ENCODE measurements around the gene USP14. TPM values are rescaled to one million over a fixed set of nuclear protein-coding genes. Genes with fewer than 3 reads are reported as not detected.

USP14 gene
- total and polyA plus RNA-seq, 2 donors (not counting 3 experiments of a cell fraction or from before 2014, with no cell fraction given), result 13.2 to 98.4 TPM

DNA sequence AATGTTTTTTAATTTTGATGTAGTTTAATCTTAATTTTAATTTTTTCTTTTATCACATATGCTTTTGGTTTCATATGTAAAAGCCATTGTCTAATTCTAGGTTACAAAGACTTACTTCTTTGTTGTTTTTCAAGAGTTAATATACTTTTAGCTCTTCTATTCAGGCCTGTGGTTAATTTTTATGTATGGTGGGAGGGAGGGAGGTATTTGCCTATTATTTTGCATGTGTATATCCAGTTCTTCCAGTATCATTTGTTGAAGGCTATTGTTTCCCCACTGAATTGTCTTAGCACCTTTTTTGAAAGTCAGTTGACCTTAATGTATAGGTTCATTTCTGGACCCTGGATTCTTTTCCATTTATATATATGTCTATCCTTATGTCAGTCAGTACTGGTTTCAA is 23.4 kb downstream of the USP14 start:
- H3K27me3 ChIP-seq (ENCODE audit: control insufficient read depth in 2 of 2, insufficient read depth in 2 of 2, low read length in 2 of 2), result no peaks in the 10 kb centered on the region
- H2AFZ ChIP-seq (ENCODE audit: low read depth, low read length), result no peak overlapping the region
- H4K20me1 ChIP-seq (replicated peaks; ENCODE audit: control insufficient read depth, extremely low read depth, insufficient read depth, low read length), result no peaks in the 10 kb centered on the region
- no peak for TF ChIP-seq MYC (IDR thresholded peaks at IDR 0.05; ENCODE audit: low read depth, low read length)
- TF ChIP-seq, protein P1, sequence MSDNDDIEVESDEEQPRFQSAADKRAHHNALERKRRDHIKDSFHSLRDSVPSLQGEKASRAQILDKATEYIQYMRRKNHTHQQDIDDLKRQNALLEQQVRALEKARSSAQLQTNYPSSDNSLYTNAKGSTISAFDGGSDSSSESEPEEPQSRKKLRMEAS (IDR thresholded peaks at IDR 0.05; ENCODE audit: insufficient read depth, insufficient read length), result no peak
- peaks cover 4% of the 10 kb centered on the region for H3K4me1 ChIP-seq (ENCODE audit: control insufficient read depth, extremely low read depth, insufficient read depth, low read length)
- no peak for FAIRE-seq
- peaks cover 4 to 18% of the 10 kb centered on the region in 2 experiments for H3K36me3 ChIP-seq (ENCODE audit: control insufficient read depth in 2 of 2, extremely low read depth in 1 of 2, insufficient read depth in 2 of 2, low read length in 2 of 2)
- dilution Hi-C loops (cut with MboI; ENCODE audit: extremely low pct_ligation_motif_present, low sequenced_read_pairs), result no loop called here
- CTCF ChIA-PET, result interaction anchor here (1.7 kb wide), 1 partner anchor 10 kb away, joined by 5 read pairs; no protein-coding TSS in a partner anchor
- POLR2A ChIA-PET, result no interaction called here
- no peak overlapping the region for H3K9ac ChIP-seq (replicated peaks; ENCODE audit: extremely low read depth, insufficient read depth, low read length)
- H3K9me3 ChIP-seq (replicated peaks; ENCODE audit: control insufficient read depth, insufficient read depth, low read length), result no peaks in the 10 kb centered on the region
- H3K79me2 ChIP-seq (ENCODE audit: control insufficient read depth, insufficient read depth, low read length), result peaks cover 57% of the 10 kb centered on the region
- H3K4me2 ChIP-seq (ENCODE audit: insufficient read depth, low read length), result no peak overlapping the region
- H3K9me1 ChIP-seq (replicated peaks; ENCODE audit: control insufficient read depth, extremely low read depth, insufficient read depth, low read length), result no peaks in the 10 kb centered on the region
- no peak for DNase-seq (ENCODE audit: low read depth, low spot score)
- intact Hi-C loops (cut with micrococcal nuclease), result no loop called here
- H3K27ac ChIP-seq (ENCODE audit: insufficient read depth, low read depth, low read length), result no peak overlapping the region
- no TSS peak for BruUV-seq (replicated peaks)
- no peak overlapping the region for H3K4me3 ChIP-seq (replicated peaks in 1 of 3; ENCODE audit: insufficient read depth in 1 of 3, low read depth in 1 of 3, low read length in 3 of 3)

DNA sequence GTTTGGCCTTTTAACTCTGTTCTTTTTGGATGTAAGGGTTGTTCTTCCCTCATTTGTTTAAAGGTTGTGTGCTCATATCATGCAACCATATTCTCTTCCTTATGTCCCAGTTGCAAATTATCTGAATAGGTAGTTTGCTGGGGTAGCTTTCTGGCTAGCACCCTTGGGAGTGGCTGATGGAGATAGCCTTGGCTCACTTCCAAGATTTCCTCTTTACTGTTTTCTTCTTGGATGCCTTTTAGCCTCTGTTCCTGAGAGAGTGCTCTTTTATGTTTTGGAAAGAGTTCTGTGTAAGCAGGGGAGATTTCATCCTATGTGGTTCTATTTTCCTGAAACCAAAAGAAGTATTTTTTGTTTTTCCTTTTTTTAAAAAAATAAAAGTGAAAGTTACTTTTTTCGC is 25.4 kb downstream of the USP14 start:
- H3K27ac ChIP-seq (ENCODE audit: insufficient read depth, low read depth, low read length), result no peak overlapping the region
- H3K27me3 ChIP-seq (ENCODE audit: control insufficient read depth in 2 of 2, insufficient read depth in 2 of 2, low read length in 2 of 2), result no peaks in the 10 kb centered on the region
- H3K79me2 ChIP-seq (ENCODE audit: control insufficient read depth, insufficient read depth, low read length), result peaks cover 62% of the 10 kb centered on the region
- H3K4me3 ChIP-seq (replicated peaks in 1 of 3; ENCODE audit: insufficient read depth in 1 of 3, low read depth in 1 of 3, low read length in 3 of 3), result no peak overlapping the region
- H4K20me1 ChIP-seq (replicated peaks; ENCODE audit: control insufficient read depth, extremely low read depth, insufficient read depth, low read length), result no peaks in the 10 kb centered on the region
- no peak overlapping the region for H3K4me2 ChIP-seq (ENCODE audit: insufficient read depth, low read length)
- ChIA-PET POLR2A (no interaction called here), CTCF (no interaction called here)
- FAIRE-seq (no peak), DNase-seq (ENCODE audit: low read depth, low spot score) (peak; percentile 32)
- no TSS peak for BruUV-seq (replicated peaks)
- TF ChIP-seq MYC (IDR thresholded peaks at IDR 0.05; ENCODE audit: low read depth, low read length) (no peak), JUN (IDR thresholded peaks at IDR 0.05; ENCODE audit: borderline replicate concordance, insufficient read depth, insufficient read length, low read depth) (no peak), GATA2 (IDR thresholded peaks at IDR 0.05; ENCODE audit: insufficient read depth, insufficient read length, low read depth, low read length) (no peak), POLR2AphosphoS5 (IDR thresholded peaks at IDR 0.05; ENCODE audit: insufficient read depth, low read depth, low read length) (no peak), POLR2A (IDR thresholded peaks at IDR 0.05; ENCODE audit: low read depth, low read length) (no peak), FOS (IDR thresholded peaks at IDR 0.05; ENCODE audit: borderline replicate concordance, insufficient read depth, low read length) (no peak), EZH2 (IDR thresholded peaks at IDR 0.05; ENCODE audit: borderline replicate concordance, low read depth, low read length, severe bottlenecking) (no peak)
- TF ChIP-seq, protein P1 (IDR thresholded peaks at IDR 0.05; ENCODE audit: insufficient read depth, insufficient read length), result no peak
- TF ChIP-seq, protein P2, sequence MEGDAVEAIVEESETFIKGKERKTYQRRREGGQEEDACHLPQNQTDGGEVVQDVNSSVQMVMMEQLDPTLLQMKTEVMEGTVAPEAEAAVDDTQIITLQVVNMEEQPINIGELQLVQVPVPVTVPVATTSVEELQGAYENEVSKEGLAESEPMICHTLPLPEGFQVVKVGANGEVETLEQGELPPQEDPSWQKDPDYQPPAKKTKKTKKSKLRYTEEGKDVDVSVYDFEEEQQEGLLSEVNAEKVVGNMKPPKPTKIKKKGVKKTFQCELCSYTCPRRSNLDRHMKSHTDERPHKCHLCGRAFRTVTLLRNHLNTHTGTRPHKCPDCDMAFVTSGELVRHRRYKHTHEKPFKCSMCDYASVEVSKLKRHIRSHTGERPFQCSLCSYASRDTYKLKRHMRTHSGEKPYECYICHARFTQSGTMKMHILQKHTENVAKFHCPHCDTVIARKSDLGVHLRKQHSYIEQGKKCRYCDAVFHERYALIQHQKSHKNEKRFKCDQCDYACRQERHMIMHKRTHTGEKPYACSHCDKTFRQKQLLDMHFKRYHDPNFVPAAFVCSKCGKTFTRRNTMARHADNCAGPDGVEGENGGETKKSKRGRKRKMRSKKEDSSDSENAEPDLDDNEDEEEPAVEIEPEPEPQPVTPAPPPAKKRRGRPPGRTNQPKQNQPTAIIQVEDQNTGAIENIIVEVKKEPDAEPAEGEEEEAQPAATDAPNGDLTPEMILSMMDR (IDR thresholded peaks at IDR 0.05; ENCODE audit: extremely low read depth in 1 of 2, insufficient read depth in 1 of 2, low read depth in 1 of 2, low read length in 2 of 2), result no peak
- no peaks in the 10 kb centered on the region for H3K9me1 ChIP-seq (replicated peaks; ENCODE audit: control insufficient read depth, extremely low read depth, insufficient read depth, low read length)
- intact Hi-C loops (cut with micrococcal nuclease) (no loop called here), dilution Hi-C loops (cut with MboI; ENCODE audit: extremely low pct_ligation_motif_present, low sequenced_read_pairs) (no loop called here)
- H3K36me3 ChIP-seq (ENCODE audit: control insufficient read depth in 2 of 2, extremely low read depth in 1 of 2, insufficient read depth in 2 of 2, low read length in 2 of 2), result peaks cover 4 to 13% of the 10 kb centered on the region in 2 experiments
- H3K4me1 ChIP-seq (ENCODE audit: control insufficient read depth, extremely low read depth, insufficient read depth, low read length), result peaks cover 4% of the 10 kb centered on the region
- H3K9me3 ChIP-seq (replicated peaks; ENCODE audit: control insufficient read depth, insufficient read depth, low read length), result no peaks in the 10 kb centered on the region
- no peak overlapping the region for H3K9ac ChIP-seq (replicated peaks; ENCODE audit: extremely low read depth, insufficient read depth, low read length)
- H2AFZ ChIP-seq (ENCODE audit: low read depth, low read length), result no peak overlapping the region
